ENCODE results near the gene TNS1. TPM values are rescaled to one million over a fixed set of nuclear protein-coding genes. Genes with fewer than 3 reads are reported as not detected.

The TNS1 gene
- total RNA-seq, 2 donors from 2014 or later, result 0.80 to 16.8 TPM

- Mint-ChIP-seq H3K4me3 (no peak overlapping the region), H3K27ac (peak overlapping the region; percentile 41), H3K4me1 (peaks cover 8% of the 10 kb centered on the region), H3K27me3 (peaks cover 67% of the 10 kb centered on the region), H3K36me3 (ENCODE audit: low read depth) (peaks cover 7% of the 10 kb centered on the region)
- no peak for DNase-seq
- H3K9me3 ChIP-seq (ENCODE audit: control insufficient read depth, low read length, poor library complexity, severe bottlenecking), result no peaks in the 10 kb centered on the region
- ATAC-seq, result no peak
Measured at GRCh38 chr2:218008060-218009040, 5.6 kb upstream of the TNS1 start.

- no peak for DNase-seq
- Mint-ChIP-seq H3K36me3 (ENCODE audit: low read depth) (peaks cover 7% of the 10 kb centered on the region), H3K27ac (no peak overlapping the region), H3K27me3 (peaks cover 58% of the 10 kb centered on the region), H3K4me3 (no peak overlapping the region), H3K4me1 (peaks cover 8% of the 10 kb centered on the region)
- no peaks in the 10 kb centered on the region for H3K9me3 ChIP-seq (ENCODE audit: control insufficient read depth, low read length, poor library complexity, severe bottlenecking)
- no peak for ATAC-seq
Measured at GRCh38 chr2:218006741-218007140, 3.9 kb upstream of the TNS1 start.

GRCh38 chr2:218005486-218005885 lies 2.7 kb upstream of the TNS1 start:
- peaks cover 8% of the 10 kb centered on the region for H3K4me1 Mint-ChIP-seq
- peaks cover 55% of the 10 kb centered on the region for H3K27me3 Mint-ChIP-seq
- H3K9me3 ChIP-seq (ENCODE audit: control insufficient read depth, low read length, poor library complexity, severe bottlenecking), result no peaks in the 10 kb centered on the region
- no peak for DNase-seq
- peaks cover 5% of the 10 kb centered on the region for H3K36me3 Mint-ChIP-seq (ENCODE audit: low read depth)
- H3K27ac Mint-ChIP-seq, result no peak overlapping the region
- H3K4me3 Mint-ChIP-seq, result no peak overlapping the region
- ATAC-seq, result no peak

- Mint-ChIP-seq H3K27ac (no peak overlapping the region), H3K27me3 (peaks cover 59% of the 10 kb centered on the region), H3K4me1 (peaks cover 8% of the 10 kb centered on the region), H3K4me3 (no peak overlapping the region), H3K36me3 (ENCODE audit: low read depth) (peaks cover 5% of the 10 kb centered on the region)
- ATAC-seq, result no peak
- no peak for DNase-seq
- H3K9me3 ChIP-seq (ENCODE audit: control insufficient read depth, low read length, poor library complexity, severe bottlenecking), result no peaks in the 10 kb centered on the region
Measured at GRCh38 chr2:218005028-218005427, 2.2 kb upstream of the TNS1 start.

- no peaks in the 10 kb centered on the region for H3K9me3 ChIP-seq (ENCODE audit: control insufficient read depth, low read length, poor library complexity, severe bottlenecking)
- Mint-ChIP-seq H3K4me1 (peaks cover 2% of the 10 kb centered on the region), H3K27ac (no peak overlapping the region), H3K36me3 (ENCODE audit: low read depth) (peaks cover 5% of the 10 kb centered on the region), H3K4me3 (no peak overlapping the region), H3K27me3 (peaks cover 55% of the 10 kb centered on the region)
- ATAC-seq (no peak), DNase-seq (no peak)
Measured at GRCh38 chr2:218003981-218004419, 1.2 kb upstream of the TNS1 start.

- peaks cover 5% of the 10 kb centered on the region for H3K36me3 Mint-ChIP-seq (ENCODE audit: low read depth)
- H3K27ac Mint-ChIP-seq, result no peak overlapping the region
- no peak for ATAC-seq
- no peaks in the 10 kb centered on the region for H3K9me3 ChIP-seq (ENCODE audit: control insufficient read depth, low read length, poor library complexity, severe bottlenecking)
- H3K27me3 Mint-ChIP-seq, result peaks cover 55% of the 10 kb centered on the region
- peaks cover 2% of the 10 kb centered on the region for H3K4me1 Mint-ChIP-seq
- no peak overlapping the region for H3K4me3 Mint-ChIP-seq
- DNase-seq, result no peak
Measured at GRCh38 chr2:218003281-218003944, 618 bp upstream of the TNS1 start.

GRCh38 chr2:218002143-218002844 lies 501 bp downstream of the TNS1 start:
- DNase-seq (no peak), ATAC-seq (no peak)
- H3K36me3 Mint-ChIP-seq (ENCODE audit: low read depth), result peaks cover 5% of the 10 kb centered on the region
- H3K4me1 Mint-ChIP-seq, result peaks cover 6% of the 10 kb centered on the region
- H3K9me3 ChIP-seq (ENCODE audit: control insufficient read depth, low read length, poor library complexity, severe bottlenecking), result no peaks in the 10 kb centered on the region
- H3K27ac Mint-ChIP-seq, result no peak overlapping the region
- H3K4me3 Mint-ChIP-seq, result no peak overlapping the region
- H3K27me3 Mint-ChIP-seq, result peaks cover 58% of the 10 kb centered on the region

GRCh38 chr2:218001629-218002028 lies 1.2 kb downstream of the TNS1 start:
- Mint-ChIP-seq H3K4me1 (peaks cover 6% of the 10 kb centered on the region), H3K36me3 (ENCODE audit: low read depth) (peaks cover 5% of the 10 kb centered on the region), H3K27me3 (peaks cover 65% of the 10 kb centered on the region), H3K4me3 (no peak overlapping the region), H3K27ac (no peak overlapping the region)
- DNase-seq (no peak), ATAC-seq (no peak)
- no peaks in the 10 kb centered on the region for H3K9me3 ChIP-seq (ENCODE audit: control insufficient read depth, low read length, poor library complexity, severe bottlenecking)

GRCh38 chr2:218000136-218000535 lies 2.7 kb downstream of the TNS1 start:
- H3K27ac Mint-ChIP-seq, result no peak overlapping the region
- ATAC-seq (no peak), DNase-seq (no peak)
- peaks cover 4% of the 10 kb centered on the region for H3K4me1 Mint-ChIP-seq
- no peaks in the 10 kb centered on the region for H3K36me3 Mint-ChIP-seq (ENCODE audit: low read depth)
- H3K27me3 Mint-ChIP-seq, result peaks cover 55% of the 10 kb centered on the region
- H3K4me3 Mint-ChIP-seq, result no peak overlapping the region
- H3K9me3 ChIP-seq (ENCODE audit: control insufficient read depth, low read length, poor library complexity, severe bottlenecking), result no peaks in the 10 kb centered on the region

- no peak overlapping the region for H3K27ac Mint-ChIP-seq
- no peaks in the 10 kb centered on the region for H3K9me3 ChIP-seq (ENCODE audit: control insufficient read depth, low read length, poor library complexity, severe bottlenecking)
- H3K4me1 Mint-ChIP-seq, result peaks cover 4% of the 10 kb centered on the region
- ATAC-seq (no peak), DNase-seq (no peak)
- H3K27me3 Mint-ChIP-seq, result peaks cover 50% of the 10 kb centered on the region
- no peak overlapping the region for H3K4me3 Mint-ChIP-seq
- no peaks in the 10 kb centered on the region for H3K36me3 Mint-ChIP-seq (ENCODE audit: low read depth)
Measured at GRCh38 chr2:217999595-217999959, 3.2 kb downstream of the TNS1 start.

GRCh38 chr2:217998926-217999594 lies 3.7 kb downstream of the TNS1 start:
- Mint-ChIP-seq H3K4me1 (peaks cover 4% of the 10 kb centered on the region), H3K27me3 (peaks cover 49% of the 10 kb centered on the region), H3K4me3 (no peak overlapping the region), H3K27ac (no peak overlapping the region), H3K36me3 (ENCODE audit: low read depth) (no peaks in the 10 kb centered on the region)
- ATAC-seq, result no peak
- no peak for DNase-seq
- H3K9me3 ChIP-seq (ENCODE audit: control insufficient read depth, low read length, poor library complexity, severe bottlenecking), result no peaks in the 10 kb centered on the region

GRCh38 chr2:217997510-217997909 lies 5.3 kb downstream of the TNS1 start:
- ATAC-seq, result no peak

GRCh38 chr2:217996361-217996760 lies 6.4 kb downstream of the TNS1 start:
- DNase-seq, result no peak
- no peak for ATAC-seq
- H3K36me3 Mint-ChIP-seq (ENCODE audit: low read depth), result peaks cover 2% of the 10 kb centered on the region
- H3K27me3 Mint-ChIP-seq, result peaks cover 58% of the 10 kb centered on the region
- H3K4me3 Mint-ChIP-seq, result no peak overlapping the region
- no peaks in the 10 kb centered on the region for H3K9me3 ChIP-seq (ENCODE audit: control insufficient read depth, low read length, poor library complexity, severe bottlenecking)
- H3K27ac Mint-ChIP-seq, result no peak overlapping the region
- H3K4me1 Mint-ChIP-seq, result peaks cover 8% of the 10 kb centered on the region

More at GRCh38 chr2:217997510-217997909, 5.3 kb downstream of the TNS1 start:
- Mint-ChIP-seq H3K27me3 (peaks cover 54% of the 10 kb centered on the region), H3K36me3 (ENCODE audit: low read depth) (no peaks in the 10 kb centered on the region), H3K4me1 (peaks cover 5% of the 10 kb centered on the region), H3K27ac (no peak overlapping the region), H3K4me3 (no peak overlapping the region)
- no peak for DNase-seq
- H3K9me3 ChIP-seq (ENCODE audit: control insufficient read depth, low read length, poor library complexity, severe bottlenecking), result no peaks in the 10 kb centered on the region
